HG03558 (cell line): ENCODE measurements around the gene MAP4K2.

Source experiments
- ATAC-seq: cut with Tn5 transposase; IDR thresholded peaks from one replicate; pipeline ENCODE4 v1.9.1; 2021; ENCODE audit warnings: moderate number of reproducible peaks; ENCODE audit not compliant: unreplicated experiment; ENCODE audit errors: extremely low read depth

The MAP4K2 gene

DNA sequence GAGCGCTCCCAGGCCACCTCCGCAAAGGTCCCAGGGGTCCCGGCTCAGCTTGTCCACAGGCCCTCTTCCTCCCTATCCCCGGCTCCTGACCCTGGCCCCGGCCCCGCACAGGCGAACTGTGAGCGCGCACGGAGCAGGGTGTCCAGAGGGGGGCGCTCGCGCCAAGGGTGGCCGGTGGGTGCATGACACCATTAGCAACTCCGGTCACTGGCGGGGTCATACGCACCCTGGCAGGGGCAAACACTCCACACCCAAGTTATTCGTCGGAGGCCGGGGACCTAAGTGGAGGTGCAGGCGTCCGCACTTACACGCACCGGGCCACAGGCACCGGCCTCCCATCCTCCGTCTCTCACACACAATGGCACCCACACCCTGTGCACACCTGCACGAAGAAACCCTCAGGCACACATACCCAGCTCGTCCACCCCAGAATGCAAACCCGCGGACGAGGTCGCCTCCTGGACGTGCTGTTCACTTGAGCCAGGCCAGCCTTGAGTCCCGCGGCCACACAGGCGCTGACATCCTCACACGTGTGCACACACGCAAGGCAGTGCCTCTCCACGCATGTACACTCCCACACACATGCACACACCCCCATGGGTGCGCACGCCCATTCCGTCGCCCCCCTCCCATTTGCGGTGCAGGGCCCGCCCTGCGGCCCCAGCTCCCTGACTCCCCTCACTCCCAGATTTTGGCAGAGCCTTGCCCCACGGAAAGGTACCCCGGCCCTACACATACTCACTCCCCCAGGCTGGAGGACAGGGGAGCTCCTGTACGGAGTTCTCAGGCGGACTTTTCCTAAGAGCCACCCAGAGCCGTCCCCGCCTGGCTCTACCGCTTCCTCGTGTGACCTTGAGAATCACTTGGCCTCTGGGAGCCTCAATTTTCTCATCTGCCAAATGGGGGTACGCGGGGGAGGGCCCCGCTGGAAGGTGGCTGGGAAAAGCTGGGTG is 59.1 kb downstream of the MAP4K2 start, which contains the start of gene RASGRP2:
Gene RASGRP2 (minus strand): TSS at position 552 of the 953 bp plus-strand sequence. CDS start 1,276 bp downstream, outside the sequence.
- no peak for ATAC-seq

DNA sequence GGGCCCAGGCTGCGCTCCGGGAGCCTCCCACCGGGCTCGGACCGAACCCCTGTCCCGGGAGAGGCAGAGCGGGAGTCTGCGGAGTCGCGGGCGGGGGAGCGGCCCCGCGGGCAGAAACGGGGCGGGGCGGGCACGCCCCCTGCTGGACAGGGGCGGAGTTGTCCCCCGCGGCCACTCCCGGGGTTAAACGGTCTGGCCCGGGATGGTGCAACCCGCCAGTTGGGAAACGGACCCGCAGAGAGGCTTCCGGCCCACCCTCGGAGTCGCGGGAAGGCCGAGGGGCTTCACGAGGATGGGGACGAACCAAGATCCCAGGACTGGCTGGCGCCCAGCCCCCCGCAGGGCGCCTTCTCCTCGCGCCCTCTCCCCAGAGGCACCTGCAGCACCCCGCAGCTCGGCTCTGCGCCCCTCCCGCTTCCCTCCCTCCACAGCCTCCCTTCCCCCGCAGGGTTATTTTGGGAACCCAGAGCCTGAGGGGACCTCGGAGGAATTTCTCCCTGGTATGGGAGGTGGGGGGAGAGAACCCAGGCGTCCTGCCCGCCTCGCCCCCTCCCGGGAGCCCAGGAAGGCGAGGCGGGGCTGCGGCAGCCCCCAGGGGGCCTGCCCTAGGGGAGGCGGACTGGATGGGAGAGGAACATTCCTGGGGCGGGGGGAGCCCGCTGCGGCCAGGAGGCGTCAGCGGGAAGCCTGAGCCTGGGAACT is 60.0 kb downstream of the MAP4K2 start:
- no peak for ATAC-seq

DNA sequence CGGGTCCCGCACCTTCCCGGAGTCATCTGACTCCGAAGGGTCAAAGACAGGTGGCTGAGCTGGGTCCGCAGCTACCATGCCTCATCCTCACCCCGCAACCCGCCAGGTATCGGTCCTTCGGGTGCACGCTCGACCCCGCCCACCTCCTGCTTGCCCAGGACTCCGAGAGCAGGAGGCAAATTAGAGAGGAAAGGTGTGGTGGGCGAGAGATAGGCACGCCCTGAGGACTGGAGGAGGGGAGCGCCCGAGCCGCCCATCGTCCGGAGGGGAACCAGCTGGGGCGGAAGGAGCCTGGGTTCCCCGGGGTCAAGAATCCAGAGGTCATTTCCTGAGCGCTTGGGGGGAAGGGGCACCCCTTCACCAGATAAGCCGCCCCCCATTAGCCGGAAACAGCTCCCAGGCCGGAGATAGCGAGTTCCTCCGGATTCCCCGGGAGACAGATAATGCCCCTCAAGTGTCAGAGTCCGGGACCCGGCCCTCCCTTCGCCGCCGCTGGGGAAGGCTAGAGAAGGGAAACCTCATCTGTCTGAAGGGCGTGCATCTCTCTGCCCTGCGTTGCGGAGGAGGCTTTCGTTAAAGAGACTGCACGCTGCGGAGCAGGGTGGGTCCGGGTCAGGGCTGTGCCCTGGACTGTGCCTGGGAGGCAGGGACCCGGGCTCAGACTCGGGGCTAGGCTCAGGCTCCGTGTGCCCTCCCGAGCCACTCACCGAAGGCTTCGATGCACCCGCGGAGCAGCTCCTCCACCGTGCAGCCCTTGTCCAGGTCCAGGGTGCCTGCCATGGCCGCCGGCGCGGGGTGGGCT is 60.7 kb downstream of the MAP4K2 start:
- ATAC-seq = no peak

DNA sequence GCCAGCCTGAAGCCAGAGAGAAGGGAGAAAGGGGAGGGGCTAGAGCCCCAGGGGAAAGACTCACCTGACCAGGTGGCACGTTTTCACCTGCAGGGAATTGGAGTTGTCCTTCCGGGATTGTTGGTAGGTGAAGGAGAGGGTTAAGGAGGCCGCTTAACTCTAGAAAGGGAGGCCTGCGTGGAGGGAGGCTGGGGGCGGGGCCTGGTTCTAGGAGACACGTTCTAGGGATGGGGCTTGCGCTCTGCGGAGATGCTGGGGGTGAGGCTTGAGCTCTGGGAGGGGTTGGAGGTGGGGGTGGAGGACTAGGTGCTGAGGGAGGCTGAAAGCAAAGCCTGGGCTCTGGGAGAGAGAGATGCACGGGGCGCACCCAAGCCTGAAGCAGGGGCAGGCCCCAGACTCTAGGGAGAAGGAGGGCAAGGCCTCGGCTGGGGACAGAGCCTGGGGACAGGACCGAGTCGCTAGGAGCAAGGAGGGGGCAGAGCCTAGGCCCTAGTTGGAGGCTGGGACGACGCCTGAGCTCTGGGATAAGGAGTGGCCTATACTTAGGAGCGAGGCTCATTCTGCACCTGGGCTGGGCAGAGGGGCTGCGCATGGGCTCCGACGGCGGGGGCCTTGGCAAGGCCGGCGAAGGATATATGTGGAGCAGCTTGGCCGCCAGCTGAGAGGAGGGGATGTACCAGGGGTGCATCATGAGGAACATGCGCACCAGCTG is 61.5 kb downstream of the MAP4K2 start:
- no peak for ATAC-seq

DNA sequence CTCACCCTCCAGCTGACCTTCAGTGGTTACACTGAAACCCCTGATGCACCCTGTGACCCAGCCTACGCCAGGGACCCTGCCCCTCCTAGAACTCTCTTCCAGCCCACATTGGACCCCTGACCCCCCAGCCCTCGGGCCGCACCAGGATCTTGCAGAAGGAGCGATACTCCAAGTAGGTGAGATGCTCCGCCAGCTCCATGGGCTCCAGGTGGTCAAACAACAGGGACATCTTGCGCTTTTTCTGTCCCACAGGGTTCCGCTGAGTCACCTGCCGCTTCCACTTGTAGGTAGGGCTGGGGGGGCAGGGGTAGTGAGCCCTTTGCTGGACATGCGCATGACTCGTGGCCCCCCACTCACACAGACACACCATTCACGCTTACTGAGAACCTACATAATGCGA is 63.1 kb downstream of the MAP4K2 start:
- no peak for ATAC-seq

DNA sequence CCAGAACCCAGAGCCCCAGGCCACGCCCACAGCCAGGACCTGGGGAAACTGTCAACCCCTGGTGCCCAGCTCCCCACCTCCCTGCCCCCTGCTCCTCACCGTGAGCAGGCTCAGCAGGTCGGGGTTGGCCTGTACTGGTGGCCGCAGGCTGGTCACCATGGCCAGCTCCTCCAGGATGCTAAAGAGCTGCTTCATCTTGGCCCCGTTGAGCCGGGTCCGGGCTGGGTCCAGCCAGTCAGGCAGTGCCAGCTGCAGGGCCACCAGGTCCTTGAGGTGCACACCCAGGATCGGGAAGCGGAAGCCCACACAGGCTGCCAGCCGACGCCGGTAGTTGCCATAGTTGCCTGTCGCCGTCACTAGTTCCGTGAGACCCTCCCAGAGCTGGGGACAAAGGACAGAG is 66.4 kb downstream of the MAP4K2 start:
- no peak for ATAC-seq

DNA sequence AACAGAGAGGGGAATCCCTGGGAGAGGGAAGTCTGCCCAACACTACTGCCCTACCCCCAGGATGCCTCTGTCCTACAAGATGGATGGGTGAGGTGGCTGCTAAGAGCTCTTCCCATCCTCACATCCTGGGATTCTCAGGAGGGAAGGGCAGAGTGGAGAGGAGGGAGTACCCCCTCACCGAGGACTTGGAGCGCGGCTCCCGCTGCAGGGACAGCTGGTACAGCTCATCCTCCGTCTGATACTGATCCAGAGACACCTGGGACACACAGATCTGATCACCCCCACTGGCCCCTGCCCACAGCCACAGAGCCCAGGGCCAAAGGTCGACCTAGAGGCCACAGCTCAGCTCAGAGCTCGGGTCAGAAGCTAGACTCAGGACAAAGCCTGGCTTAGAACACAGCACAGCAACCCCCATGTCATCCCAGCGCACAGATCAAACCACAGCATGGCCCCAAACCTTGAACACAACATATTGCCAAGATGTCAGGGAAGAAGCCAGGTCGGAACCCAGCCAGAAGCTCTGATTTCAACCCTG is 67.2 kb downstream of the MAP4K2 start:
- no peak for ATAC-seq
